Body of pancreas (tissue), 4 donors: ENCODE results near the gene NRG3.

Experiments
- POLR2A ChIP-seq, 3 donors: fragments of 450-650 bp; IDR thresholded peaks; one replicate each; pipeline ENCODE4 v1.6.1; 2016; ENCODE audit warnings: antibody characterized with exemption in 3 of 3, mild to moderate bottlenecking in 2 of 3
- TF ChIP-seq, protein P1 (sequence below), 7 experiments: fragments of 450-650 bp in 4 of 7; fragments of 200-600 bp in 3 of 7; sonication (generic) in 3 of 7; IDR thresholded peaks; one replicate each; pipeline ENCODE4 v1.5.1; 2016 to 2019; ENCODE audit warnings: antibody characterized with exemption in 7 of 7

DNA sequence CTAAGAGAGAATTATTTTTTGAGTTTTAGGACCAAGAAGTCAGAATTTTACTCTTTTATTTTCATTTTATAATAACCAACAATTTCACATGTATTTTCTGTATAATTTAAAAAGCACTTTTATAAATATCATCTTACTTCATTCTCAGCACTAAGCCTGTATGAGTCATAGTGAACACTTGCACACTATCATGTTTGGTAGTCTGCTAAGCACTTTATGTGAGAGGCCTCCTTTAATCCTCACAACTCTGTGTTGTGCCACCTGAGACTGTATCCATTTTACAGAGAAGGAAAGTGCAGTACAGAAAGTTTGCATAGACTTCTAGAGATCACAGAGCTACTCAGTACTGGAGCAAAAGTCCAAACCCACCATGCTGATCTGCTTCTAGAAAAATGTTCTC, 939.6 kb downstream of the NRG3 start:
- TF ChIP-seq, protein P1, sequence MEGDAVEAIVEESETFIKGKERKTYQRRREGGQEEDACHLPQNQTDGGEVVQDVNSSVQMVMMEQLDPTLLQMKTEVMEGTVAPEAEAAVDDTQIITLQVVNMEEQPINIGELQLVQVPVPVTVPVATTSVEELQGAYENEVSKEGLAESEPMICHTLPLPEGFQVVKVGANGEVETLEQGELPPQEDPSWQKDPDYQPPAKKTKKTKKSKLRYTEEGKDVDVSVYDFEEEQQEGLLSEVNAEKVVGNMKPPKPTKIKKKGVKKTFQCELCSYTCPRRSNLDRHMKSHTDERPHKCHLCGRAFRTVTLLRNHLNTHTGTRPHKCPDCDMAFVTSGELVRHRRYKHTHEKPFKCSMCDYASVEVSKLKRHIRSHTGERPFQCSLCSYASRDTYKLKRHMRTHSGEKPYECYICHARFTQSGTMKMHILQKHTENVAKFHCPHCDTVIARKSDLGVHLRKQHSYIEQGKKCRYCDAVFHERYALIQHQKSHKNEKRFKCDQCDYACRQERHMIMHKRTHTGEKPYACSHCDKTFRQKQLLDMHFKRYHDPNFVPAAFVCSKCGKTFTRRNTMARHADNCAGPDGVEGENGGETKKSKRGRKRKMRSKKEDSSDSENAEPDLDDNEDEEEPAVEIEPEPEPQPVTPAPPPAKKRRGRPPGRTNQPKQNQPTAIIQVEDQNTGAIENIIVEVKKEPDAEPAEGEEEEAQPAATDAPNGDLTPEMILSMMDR (IDR thresholded peaks at IDR 0.05): no peak
- no peak for TF ChIP-seq POLR2A (IDR thresholded peaks at IDR 0.05)
